ENCODE measurements around the gene TNFSF8.

GRCh38 chr9:114883709-114884108 is 46.7 kb downstream of the TNFSF8 start:
- TF ChIP-seq CTCF (tag by site-specific recombination; IDR thresholded peaks at IDR 0.05), result no peak
- TF ChIP-seq RBAK (tag by site-specific recombination; IDR thresholded peaks at IDR 0.05), result no peak
- TF ChIP-seq INSM2 (tag by site-specific recombination; IDR thresholded peaks at IDR 0.05), result no peak
